ENCODE data around the gene BMP2K.

The BMP2K gene

DNA sequence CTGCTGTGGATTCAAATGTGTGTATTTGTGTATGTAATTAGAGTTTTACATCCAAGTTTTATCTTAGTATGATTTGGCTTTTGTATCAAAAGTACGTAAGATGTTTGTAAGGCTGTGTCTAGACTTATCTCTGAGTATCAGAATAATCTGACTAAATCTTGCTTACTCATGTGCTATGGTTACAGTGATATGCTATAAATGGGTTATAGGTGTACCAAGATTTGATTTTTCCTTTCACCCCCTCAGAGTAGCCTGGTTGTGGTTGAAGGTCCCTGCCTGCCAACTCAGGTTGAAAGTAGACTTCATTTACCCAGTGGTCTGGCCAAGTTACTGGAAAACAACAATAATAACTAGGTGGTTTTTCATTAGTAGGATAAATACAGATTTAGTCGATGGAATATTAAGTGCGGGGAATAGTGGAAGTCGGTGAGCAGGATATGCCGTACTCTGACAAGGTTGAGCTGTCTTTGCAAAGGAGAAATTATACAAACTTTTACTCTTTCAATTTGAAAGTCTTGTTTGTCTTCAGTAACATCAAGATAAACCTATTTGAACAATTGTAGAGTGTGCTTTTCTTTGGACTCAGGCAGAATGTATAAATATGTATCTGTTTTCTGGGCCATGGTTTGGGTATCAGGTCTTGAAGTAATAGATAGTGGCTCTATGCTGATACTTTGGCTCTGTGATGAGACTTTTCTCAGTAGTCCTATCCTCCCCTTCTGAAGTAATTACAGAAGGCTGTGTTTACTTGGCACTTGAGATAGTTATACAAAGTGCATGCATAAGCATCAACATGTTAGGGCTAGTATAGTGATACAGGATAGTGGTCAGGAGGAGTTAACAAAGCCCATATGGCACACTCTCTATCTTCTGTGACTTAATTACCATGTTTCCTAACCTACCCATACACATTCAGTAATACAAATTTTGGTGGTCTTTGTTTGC, 23.7 kb downstream of the BMP2K start:
- no peak for ATAC-seq
- TF ChIP-seq ZFP30 (CRISPR knock-in tag; IDR thresholded peaks at IDR 0.05), result no peak
- TF ChIP-seq TOX (CRISPR knock-in tag; IDR thresholded peaks at IDR 0.05; ENCODE audit: borderline replicate concordance), result no peak
- no peak for TF ChIP-seq OSR1 (CRISPR knock-in tag; IDR thresholded peaks at IDR 0.05)

DNA sequence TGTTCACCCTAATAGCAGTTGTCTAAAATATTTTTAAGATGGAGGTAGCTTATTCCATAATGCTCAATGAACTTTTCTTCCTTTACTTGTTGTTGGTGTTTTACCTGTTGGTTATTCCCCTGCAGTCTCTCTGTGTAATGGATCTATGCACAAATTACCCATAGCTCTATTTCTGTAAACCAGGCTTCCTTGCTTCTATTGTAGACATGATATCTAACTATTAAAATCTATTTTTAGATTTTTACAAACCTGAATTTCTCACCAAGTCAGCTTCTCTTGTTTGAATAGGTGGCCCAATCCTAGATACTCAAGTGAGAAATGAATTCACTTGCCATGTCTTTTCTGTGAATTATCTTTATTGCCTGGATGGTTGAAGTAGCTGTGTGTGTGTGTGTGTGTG, 24.8 kb downstream of the BMP2K start:
- no peak for ATAC-seq
- TF ChIP-seq, protein P1, sequence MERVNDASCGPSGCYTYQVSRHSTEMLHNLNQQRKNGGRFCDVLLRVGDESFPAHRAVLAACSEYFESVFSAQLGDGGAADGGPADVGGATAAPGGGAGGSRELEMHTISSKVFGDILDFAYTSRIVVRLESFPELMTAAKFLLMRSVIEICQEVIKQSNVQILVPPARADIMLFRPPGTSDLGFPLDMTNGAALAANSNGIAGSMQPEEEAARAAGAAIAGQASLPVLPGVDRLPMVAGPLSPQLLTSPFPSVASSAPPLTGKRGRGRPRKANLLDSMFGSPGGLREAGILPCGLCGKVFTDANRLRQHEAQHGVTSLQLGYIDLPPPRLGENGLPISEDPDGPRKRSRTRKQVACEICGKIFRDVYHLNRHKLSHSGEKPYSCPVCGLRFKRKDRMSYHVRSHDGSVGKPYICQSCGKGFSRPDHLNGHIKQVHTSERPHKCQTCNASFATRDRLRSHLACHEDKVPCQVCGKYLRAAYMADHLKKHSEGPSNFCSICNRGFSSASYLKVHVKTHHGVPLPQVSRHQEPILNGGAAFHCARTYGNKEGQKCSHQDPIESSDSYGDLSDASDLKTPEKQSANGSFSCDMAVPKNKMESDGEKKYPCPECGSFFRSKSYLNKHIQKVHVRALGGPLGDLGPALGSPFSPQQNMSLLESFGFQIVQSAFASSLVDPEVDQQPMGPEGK (CRISPR knock-in tag; IDR thresholded peaks at IDR 0.05; ENCODE audit: borderline replicate concordance), result no peak
- TF ChIP-seq RARB (CRISPR knock-in tag; IDR thresholded peaks at IDR 0.05), result no peak
- TF ChIP-seq ZNF70 (CRISPR knock-in tag; IDR thresholded peaks at IDR 0.05), result no peak
- TF ChIP-seq ZNF8 (CRISPR knock-in tag; IDR thresholded peaks at IDR 0.05), result no peak
- no peak for TF ChIP-seq TCF4 (CRISPR knock-in tag; IDR thresholded peaks at IDR 0.05; ENCODE audit: borderline replicate concordance)

DNA sequence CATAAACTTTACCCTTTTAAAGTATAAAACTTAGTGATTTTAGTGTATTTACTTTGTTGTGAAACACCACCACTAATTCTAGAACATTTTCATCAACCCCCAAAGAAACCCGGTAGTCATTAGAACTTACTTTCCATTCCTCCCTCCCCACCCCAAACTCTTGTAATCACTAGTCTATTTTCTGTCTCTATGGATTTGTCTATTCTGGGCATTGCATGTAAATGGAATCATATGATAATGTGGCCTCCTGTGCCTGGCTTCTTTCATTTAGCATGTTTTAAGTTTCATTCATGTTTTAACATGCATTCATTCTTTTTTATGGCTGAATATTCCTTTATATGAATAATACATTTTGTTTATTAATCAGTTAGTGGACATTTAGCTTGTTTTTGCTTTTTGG, 27.8 kb downstream of the BMP2K start:
- ATAC-seq, result no peak
- TF ChIP-seq ZC3H10 (CRISPR knock-in tag; IDR thresholded peaks at IDR 0.05), result no peak
- no peak for TF ChIP-seq RARB (CRISPR knock-in tag; IDR thresholded peaks at IDR 0.05)
- TF ChIP-seq ARNTL (CRISPR knock-in tag; IDR thresholded peaks at IDR 0.05; ENCODE audit: borderline replicate concordance, low read depth), result no peak
- no peak for TF ChIP-seq GLIS3 (CRISPR knock-in tag; IDR thresholded peaks at IDR 0.05)
- no peak for TF ChIP-seq PPARA (CRISPR knock-in tag; IDR thresholded peaks at IDR 0.05; ENCODE audit: borderline replicate concordance)
- TF ChIP-seq ISL1 (CRISPR knock-in tag; IDR thresholded peaks at IDR 0.05), result no peak
- TF ChIP-seq BACH2 (CRISPR knock-in tag; IDR thresholded peaks at IDR 0.05; ENCODE audit: borderline replicate concordance), result no peak
- no peak for TF ChIP-seq OSR1 (CRISPR knock-in tag; IDR thresholded peaks at IDR 0.05)
- TF ChIP-seq, protein P2, sequence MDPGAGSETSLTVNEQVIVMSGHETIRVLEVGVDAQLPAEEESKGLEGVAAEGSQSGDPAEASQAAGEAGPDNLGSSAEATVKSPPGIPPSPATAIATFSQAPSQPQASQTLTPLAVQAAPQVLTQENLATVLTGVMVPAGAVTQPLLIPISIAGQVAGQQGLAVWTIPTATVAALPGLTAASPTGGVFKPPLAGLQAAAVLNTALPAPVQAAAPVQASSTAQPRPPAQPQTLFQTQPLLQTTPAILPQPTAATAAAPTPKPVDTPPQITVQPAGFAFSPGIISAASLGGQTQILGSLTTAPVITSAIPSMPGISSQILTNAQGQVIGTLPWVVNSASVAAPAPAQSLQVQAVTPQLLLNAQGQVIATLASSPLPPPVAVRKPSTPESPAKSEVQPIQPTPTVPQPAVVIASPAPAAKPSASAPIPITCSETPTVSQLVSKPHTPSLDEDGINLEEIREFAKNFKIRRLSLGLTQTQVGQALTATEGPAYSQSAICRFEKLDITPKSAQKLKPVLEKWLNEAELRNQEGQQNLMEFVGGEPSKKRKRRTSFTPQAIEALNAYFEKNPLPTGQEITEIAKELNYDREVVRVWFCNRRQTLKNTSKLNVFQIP (CRISPR knock-in tag; IDR thresholded peaks at IDR 0.05; ENCODE audit: borderline replicate concordance, low read depth), result no peak
- no peak for TF ChIP-seq ZNF70 (CRISPR knock-in tag; IDR thresholded peaks at IDR 0.05)
- TF ChIP-seq, protein P3, sequence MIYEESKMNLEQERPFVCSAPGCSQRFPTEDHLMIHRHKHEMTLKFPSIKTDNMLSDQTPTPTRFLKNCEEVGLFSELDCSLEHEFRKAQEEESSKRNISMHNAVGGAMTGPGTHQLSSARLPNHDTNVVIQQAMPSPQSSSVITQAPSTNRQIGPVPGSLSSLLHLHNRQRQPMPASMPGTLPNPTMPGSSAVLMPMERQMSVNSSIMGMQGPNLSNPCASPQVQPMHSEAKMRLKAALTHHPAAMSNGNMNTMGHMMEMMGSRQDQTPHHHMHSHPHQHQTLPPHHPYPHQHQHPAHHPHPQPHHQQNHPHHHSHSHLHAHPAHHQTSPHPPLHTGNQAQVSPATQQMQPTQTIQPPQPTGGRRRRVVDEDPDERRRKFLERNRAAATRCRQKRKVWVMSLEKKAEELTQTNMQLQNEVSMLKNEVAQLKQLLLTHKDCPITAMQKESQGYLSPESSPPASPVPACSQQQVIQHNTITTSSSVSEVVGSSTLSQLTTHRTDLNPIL (CRISPR knock-in tag; IDR thresholded peaks at IDR 0.05; ENCODE audit: low read depth), result no peak
- TF ChIP-seq CSDC2 (CRISPR knock-in tag; IDR thresholded peaks at IDR 0.05), result no peak
- no peak for TF ChIP-seq SNAI2 (CRISPR knock-in tag; IDR thresholded peaks at IDR 0.05)
- TF ChIP-seq, protein P1 (CRISPR knock-in tag; IDR thresholded peaks at IDR 0.05; ENCODE audit: borderline replicate concordance), result no peak
- no peak for TF ChIP-seq TCF4 (CRISPR knock-in tag; IDR thresholded peaks at IDR 0.05; ENCODE audit: borderline replicate concordance)
- TF ChIP-seq, protein P4, sequence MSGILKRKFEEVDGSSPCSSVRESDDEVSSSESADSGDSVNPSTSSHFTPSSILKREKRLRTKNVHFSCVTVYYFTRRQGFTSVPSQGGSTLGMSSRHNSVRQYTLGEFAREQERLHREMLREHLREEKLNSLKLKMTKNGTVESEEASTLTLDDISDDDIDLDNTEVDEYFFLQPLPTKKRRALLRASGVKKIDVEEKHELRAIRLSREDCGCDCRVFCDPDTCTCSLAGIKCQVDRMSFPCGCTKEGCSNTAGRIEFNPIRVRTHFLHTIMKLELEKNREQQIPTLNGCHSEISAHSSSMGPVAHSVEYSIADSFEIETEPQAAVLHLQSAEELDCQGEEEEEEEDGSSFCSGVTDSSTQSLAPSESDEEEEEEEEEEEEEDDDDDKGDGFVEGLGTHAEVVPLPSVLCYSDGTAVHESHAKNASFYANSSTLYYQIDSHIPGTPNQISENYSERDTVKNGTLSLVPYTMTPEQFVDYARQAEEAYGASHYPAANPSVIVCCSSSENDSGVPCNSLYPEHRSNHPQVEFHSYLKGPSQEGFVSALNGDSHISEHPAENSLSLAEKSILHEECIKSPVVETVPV (CRISPR knock-in tag; IDR thresholded peaks at IDR 0.05), result no peak
- TF ChIP-seq TOX (CRISPR knock-in tag; IDR thresholded peaks at IDR 0.05; ENCODE audit: borderline replicate concordance), result no peak

All from SK-N-SH treated with all-trans-retinoic acid at 6 μM for 48 hours (cell line).